ENCODE data around the gene CATSPER4. TPM values are rescaled to one million over a fixed set of nuclear protein-coding genes. Genes with fewer than 3 reads are reported as not detected.
"Not testable (repeated sequence)": the region's sequence is repeated elsewhere in the genome, so short reads cannot be mapped to it uniquely, and the experiment has no call there.

Gene CATSPER4
- total RNA-seq, 1 donor from 2014 or later: not detected

GRCh38 chr1:26218906-26219494 lies 28.6 kb downstream of the CATSPER4 start:
- Histone ChIP-seq H3K36me3 (no peaks in the 10 kb centered on the region), H3K27ac (no peak overlapping the region), H3K27me3 (peaks cover 5% of the 10 kb centered on the region), H3K4me1 (no peaks in the 10 kb centered on the region), H3K9me3 (no peaks in the 10 kb centered on the region), H3K4me3 (no peak overlapping the region)
- DNase-seq: no peak
- TF ChIP-seq, protein P1, sequence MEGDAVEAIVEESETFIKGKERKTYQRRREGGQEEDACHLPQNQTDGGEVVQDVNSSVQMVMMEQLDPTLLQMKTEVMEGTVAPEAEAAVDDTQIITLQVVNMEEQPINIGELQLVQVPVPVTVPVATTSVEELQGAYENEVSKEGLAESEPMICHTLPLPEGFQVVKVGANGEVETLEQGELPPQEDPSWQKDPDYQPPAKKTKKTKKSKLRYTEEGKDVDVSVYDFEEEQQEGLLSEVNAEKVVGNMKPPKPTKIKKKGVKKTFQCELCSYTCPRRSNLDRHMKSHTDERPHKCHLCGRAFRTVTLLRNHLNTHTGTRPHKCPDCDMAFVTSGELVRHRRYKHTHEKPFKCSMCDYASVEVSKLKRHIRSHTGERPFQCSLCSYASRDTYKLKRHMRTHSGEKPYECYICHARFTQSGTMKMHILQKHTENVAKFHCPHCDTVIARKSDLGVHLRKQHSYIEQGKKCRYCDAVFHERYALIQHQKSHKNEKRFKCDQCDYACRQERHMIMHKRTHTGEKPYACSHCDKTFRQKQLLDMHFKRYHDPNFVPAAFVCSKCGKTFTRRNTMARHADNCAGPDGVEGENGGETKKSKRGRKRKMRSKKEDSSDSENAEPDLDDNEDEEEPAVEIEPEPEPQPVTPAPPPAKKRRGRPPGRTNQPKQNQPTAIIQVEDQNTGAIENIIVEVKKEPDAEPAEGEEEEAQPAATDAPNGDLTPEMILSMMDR (IDR thresholded peaks at IDR 0.05): no peak
- no peak for ATAC-seq
- intact Hi-C loops (cut with DNase I): no loop called here

DNA sequence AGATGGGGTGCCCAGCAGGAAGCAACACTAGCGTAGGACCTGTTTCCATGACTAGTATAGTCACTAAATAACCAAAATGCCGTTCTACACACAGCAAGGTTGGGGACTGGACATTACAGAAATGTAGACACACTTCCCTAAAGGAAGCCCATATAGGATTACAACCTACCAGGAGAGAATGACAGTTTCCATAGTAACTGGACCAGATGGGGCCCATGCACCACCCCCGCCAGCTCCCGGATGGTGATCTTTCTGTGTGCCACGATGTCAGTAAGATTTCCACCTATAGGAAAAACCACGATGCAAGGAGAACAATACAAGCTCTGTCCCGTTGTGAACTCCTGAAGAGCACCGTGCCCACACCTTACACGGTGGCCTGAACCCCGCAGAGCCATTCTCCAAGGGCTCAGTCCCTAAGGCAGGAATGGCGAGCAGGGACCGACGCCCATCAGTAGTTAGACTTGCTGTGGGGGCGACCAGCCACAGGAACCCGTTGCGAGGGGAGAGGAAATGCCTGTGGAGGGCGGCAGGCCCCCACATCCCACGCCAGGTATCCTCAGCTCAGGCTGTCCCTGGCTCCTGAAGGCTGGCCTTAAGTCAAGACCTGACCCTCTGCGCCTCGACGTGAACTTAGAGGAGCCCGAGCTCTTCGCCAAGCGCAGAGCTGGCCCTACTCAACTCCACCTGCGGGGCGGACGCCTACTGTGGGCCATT lies 30.0 kb downstream of the CATSPER4 start:
- no peak overlapping the region for H3K27ac ChIP-seq
- H3K9me3 ChIP-seq: no peaks in the 10 kb centered on the region
- peaks cover 5% of the 10 kb centered on the region for H3K27me3 ChIP-seq
- peaks cover 3% of the 10 kb centered on the region for H3K4me1 ChIP-seq
- TF ChIP-seq, protein P1 (IDR thresholded peaks at IDR 0.05): no peak
- intact Hi-C loops (cut with DNase I): no loop called here
- DNase-seq: no peak
- H3K4me3 ChIP-seq: no peak overlapping the region
- ATAC-seq: no peak
- no peaks in the 10 kb centered on the region for H3K36me3 ChIP-seq

DNA sequence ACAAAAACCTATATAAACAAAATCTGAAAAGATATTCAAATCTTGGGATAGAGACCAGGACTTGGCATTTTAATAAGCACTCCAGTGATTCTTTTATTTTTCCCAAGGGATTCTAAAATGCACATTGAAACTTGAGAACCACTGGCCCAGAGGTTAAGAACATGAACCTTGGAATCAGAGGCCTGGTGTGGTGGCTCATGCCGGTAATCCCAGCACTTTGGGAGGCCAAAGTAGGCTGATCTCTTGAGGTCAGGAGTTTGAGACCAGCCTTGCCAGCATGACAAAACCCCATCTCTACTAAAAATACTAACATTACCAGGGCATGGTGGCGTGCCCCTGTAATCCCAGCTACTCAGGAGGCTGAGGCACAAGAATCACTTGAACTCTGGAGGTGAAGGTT lies 30.7 kb downstream of the CATSPER4 start:
- no peak for DNase-seq
- TF ChIP-seq, protein P1 (IDR thresholded peaks at IDR 0.05): no peak
- Histone ChIP-seq H3K27me3 (peaks cover 7% of the 10 kb centered on the region), H3K4me3 (no peak overlapping the region), H3K4me1 (peaks cover 3% of the 10 kb centered on the region), H3K9me3 (no peaks in the 10 kb centered on the region), H3K27ac (no peak overlapping the region), H3K36me3 (no peaks in the 10 kb centered on the region)
- ATAC-seq: no peak
- intact Hi-C loops (cut with DNase I): no loop called here

DNA sequence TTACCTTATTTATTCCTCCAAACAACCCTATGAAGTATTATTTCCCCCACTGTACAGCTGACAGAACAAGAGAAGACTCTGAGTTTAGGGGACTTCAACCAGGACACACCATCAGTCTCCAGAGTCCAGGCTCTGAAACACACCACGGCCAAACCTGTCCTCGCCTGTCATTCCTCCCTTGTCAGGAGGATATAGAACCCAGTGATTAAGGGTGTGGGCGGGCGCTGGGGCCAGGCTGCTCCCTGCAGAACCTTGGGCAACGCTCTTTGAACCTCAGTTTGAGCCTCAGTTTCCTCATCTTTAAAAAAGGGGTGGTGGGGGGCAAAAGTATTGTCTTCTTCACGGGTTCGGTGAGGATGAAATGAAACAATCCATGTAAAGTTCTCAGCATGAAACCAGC lies 34.2 kb downstream of the CATSPER4 start:
- no peak for DNase-seq
- Histone ChIP-seq H3K4me3 (peak overlapping the region; percentile 44), H3K9me3 (no peaks in the 10 kb centered on the region), H3K4me1 (peaks cover 3% of the 10 kb centered on the region), H3K27me3 (peaks cover 8% of the 10 kb centered on the region), H3K27ac (no peak overlapping the region), H3K36me3 (no peaks in the 10 kb centered on the region)
- intact Hi-C loops (cut with DNase I): no loop called here
- TF ChIP-seq, protein P1 (IDR thresholded peaks at IDR 0.05): no peak
- ATAC-seq: no peak

DNA sequence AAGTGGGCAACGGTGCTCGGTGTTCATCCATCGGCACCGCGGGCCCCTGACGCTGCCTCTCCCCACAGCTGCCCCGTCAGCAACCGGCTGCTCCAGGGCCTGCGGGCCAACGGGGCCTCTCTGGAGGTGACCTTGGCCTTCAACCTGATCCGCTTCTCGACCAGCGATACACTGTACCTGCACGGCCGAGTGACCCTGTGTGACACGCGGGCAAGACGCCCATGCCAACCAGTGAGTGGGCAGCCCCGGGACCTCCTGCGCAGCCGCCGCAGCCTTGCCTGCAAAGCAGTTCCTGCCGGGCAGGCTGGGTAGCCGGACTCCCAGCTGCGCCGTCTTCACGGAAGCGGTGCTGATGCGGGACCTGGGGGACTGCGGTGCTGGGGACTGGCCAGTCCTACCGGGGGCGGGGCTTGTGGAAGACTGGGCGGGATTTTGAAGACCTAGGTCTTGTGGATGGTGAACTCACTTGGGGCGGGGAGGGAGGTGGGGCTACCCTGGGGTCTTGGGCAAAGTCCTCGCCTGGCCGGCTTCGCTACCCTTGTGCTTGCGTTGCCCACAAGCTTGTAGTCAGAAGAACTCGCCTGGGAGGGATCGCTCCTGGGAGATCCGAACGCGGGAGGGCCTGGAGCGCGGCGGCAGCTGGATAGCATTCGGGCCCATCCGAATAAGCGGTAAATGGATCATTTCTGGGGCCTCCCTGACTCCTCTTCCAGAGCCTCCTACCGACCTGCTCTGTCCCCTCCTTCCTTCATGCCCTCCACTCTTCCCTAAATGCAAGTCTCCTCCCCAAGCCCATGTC lies 34.8 kb downstream of the CATSPER4 start:
- peak overlapping the region; percentile 44 for H3K4me3 ChIP-seq
- H3K27ac ChIP-seq: no peak overlapping the region
- intact Hi-C loops (cut with DNase I): no loop called here
- peaks cover 3% of the 10 kb centered on the region for H3K4me1 ChIP-seq
- TF ChIP-seq, protein P1 (IDR thresholded peaks at IDR 0.05): no peak
- H3K27me3 ChIP-seq: peaks cover 8% of the 10 kb centered on the region
- peak; percentile 88 for DNase-seq
- H3K36me3 ChIP-seq: no peaks in the 10 kb centered on the region
- ATAC-seq: peak; percentile 89
- H3K9me3 ChIP-seq: no peaks in the 10 kb centered on the region

DNA sequence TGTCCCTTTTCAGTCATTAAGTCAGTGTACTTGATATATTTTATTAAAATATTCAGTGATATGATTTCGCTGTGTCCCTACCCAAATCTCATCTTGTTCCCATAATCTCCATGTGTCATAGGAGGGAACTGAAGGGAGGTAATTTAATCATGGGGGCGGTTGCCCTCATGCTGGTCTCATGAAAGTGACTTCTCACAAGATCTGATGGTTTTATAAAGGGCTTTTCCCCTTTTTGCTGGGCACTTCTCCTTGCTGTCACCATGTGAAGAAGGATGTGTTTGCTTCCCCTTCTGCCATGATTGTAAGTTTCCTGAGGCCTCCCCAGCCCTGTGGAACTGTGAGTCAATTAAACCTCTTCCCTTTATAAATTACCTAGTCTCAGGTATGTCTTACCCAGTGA lies 40.3 kb downstream of the CATSPER4 start:
- H3K36me3 ChIP-seq; H3K4me1 ChIP-seq; intact Hi-C loops (cut with DNase I); ATAC-seq; H3K27me3 ChIP-seq; H3K9me3 ChIP-seq; DNase-seq; H3K4me3 ChIP-seq; H3K27ac ChIP-seq: not testable (repeated sequence)

Measured in upper lobe of right lung (tissue), 1 donor.